HFF-Myc (cell line): Measurements from ENCODE around the gene SKAP2.

Source experiments
- DNase-seq: peaks from one replicate; pipeline ENCODE4 v3.0.0-alpha.2; 2011; ENCODE audit warnings: low read depth; ENCODE audit errors: extremely low read depth
- H3K4me3 ChIP-seq: replicated peaks from 2 replicates; pipeline ENCODE4 v1.5.1; 2011; ENCODE audit warnings: low read depth, mild to moderate bottlenecking, control low read depth, low read length
- CTCF ChIP-seq: IDR thresholded peaks from 2 replicates; pipeline ENCODE4 v1.5.1; 2012; ENCODE audit warnings: mild to moderate bottlenecking, low read depth, low read length, control low read depth; ENCODE audit errors: missing control alignments

SKAP2 gene

GRCh38 chr7:26898891-26899290 lies 34.5 kb upstream of the SKAP2 start:
- DNase-seq: no peak
- no peak overlapping the region for H3K4me3 ChIP-seq
- TF ChIP-seq CTCF: no peak

- H3K4me3 ChIP-seq: no peak overlapping the region
- no peak for TF ChIP-seq CTCF
- DNase-seq: no peak
Observed at GRCh38 chr7:26897928-26898327, 33.5 kb upstream of the SKAP2 start.

GRCh38 chr7:26891400-26892350 lies 27.3 kb upstream of the SKAP2 start:
- DNase-seq: no peak
- no peak for TF ChIP-seq CTCF
- H3K4me3 ChIP-seq: no peak overlapping the region

GRCh38 chr7:26880852-26881251 lies 16.5 kb upstream of the SKAP2 start:
- no peak overlapping the region for H3K4me3 ChIP-seq
- no peak for DNase-seq
- no peak for TF ChIP-seq CTCF

DNA sequence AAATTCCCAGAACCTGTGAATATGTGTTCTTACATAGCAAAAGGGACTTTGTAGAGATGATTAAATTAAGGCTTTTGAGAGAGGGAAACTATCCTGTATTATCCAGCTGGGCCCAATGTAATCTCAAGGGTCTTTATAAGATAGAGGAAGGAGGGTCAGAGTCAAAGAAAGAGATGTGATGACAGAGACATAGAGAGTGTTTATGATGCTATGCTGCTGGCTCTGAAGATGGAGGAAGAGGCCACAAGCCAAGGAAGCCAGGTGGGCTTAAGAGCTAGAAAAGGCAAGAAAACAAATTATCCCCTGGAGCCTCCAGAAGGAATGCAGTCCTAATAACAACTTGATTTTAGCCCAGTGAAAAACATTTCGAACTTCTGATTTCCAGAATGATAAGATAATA lies 15.3 kb upstream of the SKAP2 start:
- H3K4me3 ChIP-seq: no peak overlapping the region
- TF ChIP-seq CTCF: no peak
- DNase-seq: no peak

DNA sequence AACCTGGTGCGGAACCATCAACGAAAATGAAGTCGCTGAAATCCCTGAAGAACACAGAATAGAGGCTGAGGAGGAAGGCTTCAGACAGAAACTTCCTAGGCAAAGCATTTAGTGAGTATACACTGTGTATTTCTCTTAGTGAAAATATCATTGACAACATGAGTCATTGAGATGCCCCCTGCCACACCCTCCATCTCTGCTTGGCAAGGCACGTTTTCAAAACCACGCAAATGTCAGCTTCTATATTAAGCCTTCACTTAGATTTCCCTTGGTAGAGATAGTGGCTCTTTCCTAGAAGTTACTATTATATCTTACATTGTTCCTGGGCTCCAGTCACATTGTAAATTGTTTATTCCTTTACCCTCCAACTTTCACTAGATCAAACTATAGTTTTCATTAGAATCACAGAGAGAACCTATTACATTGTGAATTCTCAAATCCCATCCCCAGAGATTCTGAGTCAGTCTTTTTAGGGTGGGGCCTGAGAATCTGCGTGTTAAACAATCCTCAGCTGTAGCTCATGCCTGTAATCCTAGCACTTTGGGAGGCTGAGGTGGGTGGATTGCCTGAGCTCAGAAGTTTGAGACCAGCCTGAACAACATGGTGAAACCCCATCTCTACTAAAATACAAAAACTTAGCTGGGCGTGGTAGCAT lies 4.6 kb upstream of the SKAP2 start:
- DNase-seq: no peak
- TF ChIP-seq CTCF: no peak
- H3K4me3 ChIP-seq: no peak overlapping the region
